GOT3 (cell line): Measurements from ENCODE around the gene GRM8.

ENCODE experiments used
- DNase-seq: peaks from one replicate; lab custom pipeline; 2025; ENCODE audit warnings: mixed read lengths; lab: John Stamatoyannopoulos, UW

The GRM8 gene

DNA sequence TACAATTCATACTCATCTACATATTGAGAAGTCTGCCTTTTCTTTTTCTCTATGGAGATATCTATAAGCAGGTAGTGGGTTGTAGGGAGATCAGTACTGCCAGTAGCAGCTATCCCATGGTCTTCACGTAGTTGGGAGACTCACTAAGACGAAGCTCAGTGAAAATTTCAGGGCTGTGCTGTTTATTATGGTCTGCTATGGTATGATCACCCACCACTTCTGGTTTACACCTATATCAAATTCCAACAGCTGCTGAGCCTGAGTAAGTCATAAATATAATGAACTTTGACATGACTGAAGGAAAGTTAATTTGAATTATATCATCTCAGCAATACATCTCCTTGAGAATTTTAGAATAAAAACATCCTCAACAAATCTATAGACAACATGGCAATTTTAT is 741.7 kb downstream of the GRM8 start:
- no peak for DNase-seq

DNA sequence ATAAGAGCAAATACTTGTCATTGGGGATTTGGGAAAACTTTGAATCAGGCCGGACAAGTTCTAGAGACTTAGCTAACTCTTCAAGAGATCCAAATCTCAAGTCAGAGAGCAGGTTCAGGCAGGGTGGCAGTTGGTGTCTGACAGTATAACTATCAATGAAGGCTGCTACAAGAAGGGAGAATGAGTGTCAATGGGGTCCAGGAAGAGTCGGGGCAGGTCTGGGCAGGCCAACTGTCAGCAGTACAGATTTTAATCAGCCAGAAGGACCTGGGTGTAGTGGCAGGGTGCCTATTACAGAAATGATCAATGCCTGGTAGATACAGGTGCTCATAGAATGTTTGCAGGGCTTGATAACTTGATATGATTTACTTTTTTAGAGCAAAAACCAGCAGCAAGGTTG is 751.1 kb downstream of the GRM8 start:
- no peak for DNase-seq

DNA sequence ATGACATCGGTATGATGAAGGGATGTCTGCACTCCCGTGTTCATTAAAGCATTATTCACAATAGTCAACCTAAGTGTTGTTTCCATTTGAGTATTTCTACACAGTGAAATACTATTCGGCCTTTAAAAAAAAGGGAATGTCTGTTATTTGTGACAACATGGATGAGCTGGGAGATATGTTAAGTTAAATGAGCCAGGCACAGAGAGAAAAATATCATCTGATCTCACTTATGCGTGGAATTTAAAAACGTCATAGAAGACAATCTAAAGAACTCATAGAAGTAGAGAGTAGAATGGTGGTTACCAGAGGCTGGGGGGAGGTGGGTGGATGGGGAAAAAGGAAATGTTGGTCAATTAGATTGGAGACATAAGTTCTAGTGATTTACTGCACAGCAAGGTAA is 753.3 kb downstream of the GRM8 start:
- no peak for DNase-seq

DNA sequence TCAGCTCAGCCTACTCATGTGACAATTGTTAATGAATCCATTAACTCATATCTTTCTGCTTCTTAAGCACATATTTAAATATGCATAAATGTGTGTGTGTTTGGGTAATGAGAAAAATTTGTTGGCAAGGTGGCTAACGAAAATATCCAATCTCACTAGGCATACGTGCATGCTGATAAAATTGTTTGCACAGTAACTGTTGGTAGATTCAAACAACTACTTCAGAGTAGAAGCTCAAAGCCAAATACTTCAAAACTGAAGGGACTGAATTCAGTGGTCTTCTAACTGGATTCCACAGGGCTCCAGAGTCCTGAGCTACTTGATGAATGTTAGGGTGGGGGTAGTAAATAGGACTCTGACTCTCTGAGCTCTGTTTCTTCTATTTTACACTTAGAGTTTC is 757.0 kb downstream of the GRM8 start:
- DNase-seq: no peak

DNA sequence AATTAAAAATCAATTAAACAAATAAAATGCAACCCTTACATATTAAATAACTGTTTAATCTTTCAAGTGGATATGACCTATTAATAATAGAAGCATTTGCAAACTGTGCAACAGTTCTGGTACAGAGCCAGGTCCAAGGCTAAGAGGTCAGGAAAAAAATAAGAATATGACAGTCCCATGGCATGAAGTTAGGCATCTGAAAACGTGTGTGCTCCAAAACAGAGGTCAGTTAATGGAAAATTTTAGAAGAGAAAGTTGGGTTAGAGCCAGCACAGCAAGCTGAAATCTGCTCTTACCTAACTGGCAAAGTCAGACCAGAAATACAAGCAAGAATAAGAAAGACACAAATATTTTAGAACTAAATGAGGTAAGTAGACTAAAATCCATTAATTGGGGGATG is 757.7 kb downstream of the GRM8 start:
- DNase-seq: no peak

DNA sequence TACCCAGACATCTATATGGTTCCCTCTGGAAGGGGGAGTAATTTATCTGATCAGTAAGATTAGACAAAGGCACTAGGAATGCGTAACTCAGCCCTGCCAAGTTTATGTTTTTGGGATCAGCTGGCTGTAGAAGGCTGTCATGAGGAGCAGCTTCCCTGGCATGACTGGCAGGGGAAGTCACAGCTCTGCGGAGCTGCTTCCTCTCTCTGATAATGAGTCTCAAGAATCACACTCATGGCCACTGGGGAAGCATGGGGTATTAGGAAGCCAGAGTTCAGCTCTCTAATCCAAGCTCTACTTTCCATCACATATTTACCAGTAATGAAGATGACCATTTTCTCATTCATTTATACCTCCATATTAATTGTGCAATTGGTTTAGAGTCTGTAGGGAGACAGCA is 758.9 kb downstream of the GRM8 start:
- DNase-seq: no peak

DNA sequence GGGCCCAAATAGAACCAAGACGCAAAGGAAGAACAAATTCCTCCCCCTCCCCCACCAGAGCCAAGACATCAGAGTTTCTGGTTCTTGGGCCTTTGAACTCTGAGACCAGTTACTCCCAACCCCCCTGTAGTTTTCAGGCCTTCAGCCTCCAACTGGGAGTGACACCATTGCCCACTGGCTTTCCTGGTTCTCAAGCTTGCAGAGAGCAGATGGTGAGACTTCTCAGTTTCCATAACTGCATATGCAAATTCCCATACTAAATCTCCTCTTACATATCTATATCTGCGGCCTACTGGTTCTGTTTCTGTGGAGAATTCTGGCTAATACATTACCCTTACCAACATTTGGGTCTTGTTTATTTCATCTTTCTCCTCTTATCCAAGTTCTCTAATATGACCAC is 762.9 kb downstream of the GRM8 start:
- no peak for DNase-seq

DNA sequence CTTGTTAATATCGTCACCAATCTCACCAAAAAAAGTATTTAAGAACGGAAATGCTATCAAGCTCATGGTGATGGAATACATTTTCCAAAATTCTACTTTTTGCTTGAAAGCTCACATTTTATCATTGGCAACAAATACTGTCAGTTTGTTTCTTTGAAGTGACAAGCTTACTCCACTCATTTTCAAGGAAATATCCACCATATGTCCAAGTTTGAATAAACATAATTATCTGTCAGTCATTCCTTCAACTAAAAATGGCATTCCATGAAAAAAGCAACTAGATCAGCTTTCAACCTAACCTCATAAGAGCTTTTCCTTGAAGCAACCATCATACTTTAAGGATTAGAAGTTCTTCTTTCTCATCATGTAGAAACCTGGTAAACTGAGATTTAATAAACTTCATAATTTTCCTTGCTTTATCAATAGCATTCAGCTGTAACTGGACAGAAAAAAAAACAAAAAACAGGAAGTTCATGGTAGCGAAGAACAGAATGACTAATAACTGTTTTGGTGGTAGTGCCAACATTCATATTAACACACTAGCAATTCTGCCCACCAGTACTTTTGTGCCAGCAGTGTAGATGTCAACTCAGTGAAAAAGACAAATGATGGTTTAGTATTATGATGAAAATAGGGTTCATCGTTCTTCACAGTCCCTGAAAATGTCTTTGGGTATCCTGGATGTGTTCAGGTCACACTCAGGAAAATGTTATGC is 764.9 kb downstream of the GRM8 start:
- DNase-seq: no peak

DNA sequence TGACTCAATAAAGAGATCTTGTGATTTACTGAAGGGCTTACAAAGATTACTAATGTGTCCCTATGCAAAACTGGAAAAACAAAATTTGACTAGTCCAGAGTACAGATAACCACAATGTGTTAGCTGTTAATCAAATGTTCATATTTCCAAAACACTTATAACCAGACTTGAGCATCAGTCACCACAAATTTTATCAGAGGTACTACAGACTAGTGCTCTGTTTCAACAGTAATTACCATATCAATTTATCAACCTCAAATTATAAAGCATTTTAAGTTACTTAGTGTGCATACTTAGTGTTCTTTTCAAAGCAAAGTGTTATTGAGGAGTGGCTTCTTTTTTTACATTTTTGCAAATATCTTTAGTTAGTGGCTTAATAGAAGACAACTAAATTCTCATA is 765.9 kb downstream of the GRM8 start:
- no peak for DNase-seq

DNA sequence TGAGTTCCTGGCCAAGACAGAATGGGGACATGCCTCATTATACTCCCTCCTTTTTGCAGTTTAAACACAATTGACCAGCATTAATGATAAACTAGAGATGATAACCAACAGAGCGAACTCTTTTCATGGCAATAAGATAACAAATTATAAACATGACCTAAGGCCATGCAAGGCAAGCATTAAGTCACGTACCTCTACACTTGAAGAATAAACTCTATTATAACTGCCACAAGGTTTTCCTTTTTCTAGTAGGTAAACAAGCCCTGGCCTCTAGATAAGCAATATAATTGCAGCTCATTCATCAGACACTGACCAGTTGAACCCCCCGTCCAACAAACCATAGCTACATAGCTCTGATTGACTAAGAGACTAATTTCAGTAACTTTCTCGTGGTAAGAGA is 767.0 kb downstream of the GRM8 start:
- no peak for DNase-seq

DNA sequence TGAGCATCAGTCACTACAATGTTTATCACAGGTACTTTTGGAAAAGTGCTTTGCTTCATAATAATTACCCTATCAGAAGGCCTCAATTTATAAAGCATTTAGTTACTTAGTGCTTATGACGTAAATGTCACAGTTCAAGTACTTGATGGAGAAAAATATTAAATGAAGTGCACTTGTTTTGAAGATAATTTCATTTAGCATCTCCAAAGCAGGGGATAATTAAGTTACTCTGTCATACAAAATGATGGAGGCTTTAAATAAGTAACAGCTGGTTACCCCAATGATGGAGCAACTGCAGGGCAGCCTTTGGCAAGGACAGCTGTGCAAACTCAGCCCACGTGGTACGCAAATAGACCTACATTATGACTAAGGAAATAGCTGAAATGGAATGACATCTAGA is 768.8 kb downstream of the GRM8 start:
- no peak for DNase-seq

DNA sequence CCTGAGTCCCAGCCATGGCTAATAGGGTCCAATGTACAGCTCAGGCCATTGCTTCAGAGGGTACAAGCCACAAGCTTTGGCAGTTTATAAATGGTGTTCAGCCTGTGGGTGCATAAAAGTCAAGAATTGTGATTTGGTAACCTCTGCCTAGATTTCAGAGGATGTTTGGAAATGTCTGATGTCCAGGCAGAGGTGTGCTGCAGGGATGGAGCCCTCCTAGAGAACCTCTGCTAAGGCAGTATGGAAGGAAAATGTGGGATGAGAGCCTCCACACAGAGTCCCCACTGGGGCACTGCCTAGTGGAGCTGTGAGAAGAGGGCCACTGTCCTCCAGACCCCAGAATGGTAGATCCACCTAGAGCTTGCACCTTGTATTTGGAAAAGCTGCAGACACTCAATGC is 779.9 kb downstream of the GRM8 start:
- DNase-seq: no peak

DNA sequence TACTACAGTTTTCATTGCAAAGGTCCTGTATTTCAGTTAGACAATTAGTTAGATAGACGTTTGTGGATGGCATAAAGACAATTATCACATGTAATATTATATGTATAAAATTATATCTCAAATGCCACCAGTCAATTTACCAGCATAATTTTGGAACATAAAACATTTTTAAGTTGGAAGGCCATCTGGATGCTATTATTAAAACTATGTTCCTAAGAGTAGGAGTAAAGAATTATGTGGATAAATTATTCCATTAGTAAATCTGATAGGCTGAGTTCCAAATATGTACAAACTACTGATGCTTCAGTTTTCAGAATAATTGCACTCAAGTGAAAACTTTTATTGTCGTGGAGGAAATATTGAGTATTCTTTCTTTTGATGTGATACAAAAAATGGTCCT is 790.3 kb downstream of the GRM8 start:
- no peak for DNase-seq

DNA sequence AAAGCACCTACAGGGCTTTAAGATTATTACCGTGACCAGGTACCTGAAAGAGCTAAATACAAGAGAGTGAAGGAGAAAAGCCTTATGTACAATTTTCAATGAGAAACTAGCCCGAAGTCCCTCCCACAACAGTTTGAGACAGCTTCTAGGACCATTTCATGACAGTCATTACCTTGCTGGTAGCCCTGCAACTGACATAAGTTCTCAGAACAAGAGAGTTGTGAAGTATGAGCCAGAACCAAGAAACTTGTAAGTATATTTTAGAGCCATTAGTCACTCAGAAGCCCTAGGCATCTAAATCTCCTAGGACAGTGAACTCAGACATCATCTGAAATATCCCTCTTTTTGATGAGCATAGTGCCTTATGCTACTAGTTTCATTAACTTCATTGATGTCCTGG is 792.1 kb downstream of the GRM8 start:
- no peak for DNase-seq

DNA sequence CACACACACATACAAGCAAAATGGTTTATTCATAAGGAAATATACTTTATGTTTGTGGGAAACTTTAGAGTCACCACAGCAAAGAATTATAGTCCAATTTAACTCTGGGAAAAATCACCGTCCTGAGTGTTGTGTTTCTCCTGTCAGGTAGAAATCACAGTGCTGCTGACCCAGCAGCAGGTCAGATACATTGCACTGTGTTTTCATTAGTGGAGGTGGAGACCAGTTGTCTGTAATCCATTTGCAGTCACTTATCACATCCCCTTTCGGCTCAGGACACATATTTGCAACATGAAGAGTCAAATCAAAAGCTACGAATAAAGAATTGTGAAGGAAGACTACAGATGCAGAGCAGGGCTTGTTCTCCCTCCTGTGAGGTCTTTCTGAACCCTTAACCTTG is 799.6 kb downstream of the GRM8 start:
- no peak for DNase-seq

DNA sequence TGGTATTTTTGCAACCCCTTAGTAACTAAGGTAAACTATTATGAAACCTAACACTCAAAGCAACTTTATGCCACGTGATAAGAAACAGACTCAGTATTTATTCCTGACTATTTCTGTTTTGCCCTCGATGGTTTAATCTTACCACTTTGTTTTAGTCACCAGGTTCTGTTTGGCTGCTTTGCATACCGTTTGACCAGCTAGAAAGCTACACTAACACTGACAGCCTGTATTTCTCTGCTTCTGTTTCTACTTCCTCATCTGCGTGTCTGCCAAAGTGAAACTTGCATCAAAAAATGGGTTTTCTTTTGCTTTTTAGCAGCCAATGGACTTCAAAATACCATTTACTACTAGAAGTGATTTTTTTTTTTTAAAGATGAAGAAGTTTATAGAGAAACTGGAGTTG is 802.5 kb downstream of the GRM8 start:
- no peak for DNase-seq

DNA sequence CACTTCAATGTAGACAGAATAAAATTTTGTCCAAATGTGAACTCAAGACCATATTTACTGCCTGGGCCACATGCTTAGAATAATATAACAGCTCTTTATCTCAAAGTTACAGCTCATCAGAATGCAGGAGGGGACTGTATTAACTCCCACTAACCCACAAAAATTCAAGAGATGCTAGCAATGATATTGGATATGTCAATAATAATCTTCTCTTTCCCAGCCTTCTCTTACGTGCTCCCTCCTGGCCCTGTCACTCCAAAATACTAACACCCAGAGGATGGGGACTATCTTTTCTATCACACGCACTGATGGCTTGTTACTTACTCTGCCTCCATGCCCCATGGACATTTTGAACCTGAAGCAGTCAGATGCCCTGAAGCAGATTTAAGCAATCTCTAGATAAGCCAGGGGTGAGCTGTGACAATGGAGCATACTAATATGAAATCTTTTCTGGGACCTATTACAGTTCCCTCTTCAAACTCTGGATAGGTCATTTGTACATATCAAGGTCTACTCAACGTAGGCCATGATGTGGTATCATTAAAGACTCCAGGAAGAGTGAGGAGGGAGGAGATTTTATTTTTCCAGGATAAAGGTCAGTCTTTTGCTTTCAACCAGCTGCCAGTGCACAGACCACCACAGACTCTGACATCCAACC is 803.0 kb downstream of the GRM8 start:
- no peak for DNase-seq

DNA sequence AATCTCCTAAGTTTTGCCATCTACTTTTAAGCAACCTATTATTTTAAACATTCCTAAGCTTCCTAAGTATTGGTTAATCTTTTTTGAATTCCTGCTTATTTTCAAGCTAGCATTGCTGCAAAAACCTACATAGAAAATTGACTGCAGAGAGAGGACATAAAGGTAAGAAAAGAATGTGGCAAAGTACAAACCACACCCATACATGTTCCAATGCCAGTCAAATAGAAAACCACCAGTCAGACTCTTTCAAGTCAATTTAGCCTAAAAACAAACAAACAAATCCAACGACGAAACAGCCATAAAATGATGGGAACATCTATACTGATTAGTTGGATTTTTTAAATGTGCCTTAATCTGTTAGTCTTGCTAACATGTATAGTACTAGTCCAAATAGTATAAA is 804.8 kb downstream of the GRM8 start:
- DNase-seq: no peak

DNA sequence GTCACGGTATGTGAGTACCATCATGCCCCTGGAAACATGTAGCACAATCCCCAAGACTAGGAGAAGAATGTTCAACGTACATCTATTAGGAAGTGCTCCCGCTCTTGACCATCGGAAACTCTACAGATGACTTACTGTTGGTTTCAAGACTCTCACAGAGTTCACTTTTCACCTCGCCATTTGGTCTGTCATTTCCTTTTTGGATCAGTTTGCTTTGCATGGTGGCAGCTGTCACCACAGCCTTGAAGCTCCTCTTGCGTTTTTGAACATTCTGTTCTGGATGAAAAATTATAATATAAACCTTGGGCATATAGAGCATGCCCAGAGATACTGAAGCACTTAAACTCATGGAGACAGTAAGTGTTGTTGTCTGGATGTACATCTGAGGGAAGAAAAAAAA is 806.8 kb downstream of the GRM8 start:
- no peak for DNase-seq

DNA sequence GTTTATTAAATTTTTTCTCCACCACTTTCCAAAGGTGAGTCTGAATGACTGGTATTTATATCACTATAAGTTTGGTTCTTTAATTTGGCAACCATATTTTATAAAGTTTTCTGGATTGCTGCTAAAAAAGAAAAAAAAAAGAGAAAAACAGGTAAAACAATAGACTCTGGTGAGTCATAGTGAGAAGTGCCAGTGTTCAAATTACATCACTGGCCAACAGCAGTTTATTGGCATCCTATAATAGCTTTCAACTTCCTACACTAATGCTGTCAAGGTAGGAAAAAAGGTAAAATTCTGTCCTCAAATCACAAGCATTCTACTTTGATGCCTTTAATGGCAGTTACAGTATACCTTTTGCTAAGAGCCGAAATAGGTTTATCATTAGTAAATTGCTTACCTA is 808.8 kb downstream of the GRM8 start:
- DNase-seq: no peak

DNA sequence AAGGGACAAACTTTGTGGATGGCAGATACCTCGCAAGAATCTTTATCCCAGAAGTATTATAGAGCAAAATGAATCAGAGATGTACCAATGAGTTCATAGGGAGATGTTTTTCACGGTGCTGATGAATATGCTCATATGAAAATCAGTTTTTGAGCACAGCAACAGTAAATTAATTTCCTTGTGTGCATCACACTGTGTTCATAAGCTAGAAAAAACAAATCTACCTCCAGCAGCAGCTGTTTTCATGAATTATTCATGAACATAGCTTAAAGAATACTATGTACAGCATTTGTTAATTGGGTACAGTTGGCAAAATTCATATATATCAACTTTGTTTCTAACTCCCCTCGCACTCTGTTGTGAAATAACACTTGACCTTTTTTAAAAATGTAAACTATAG is 809.8 kb downstream of the GRM8 start:
- DNase-seq: no peak

DNA sequence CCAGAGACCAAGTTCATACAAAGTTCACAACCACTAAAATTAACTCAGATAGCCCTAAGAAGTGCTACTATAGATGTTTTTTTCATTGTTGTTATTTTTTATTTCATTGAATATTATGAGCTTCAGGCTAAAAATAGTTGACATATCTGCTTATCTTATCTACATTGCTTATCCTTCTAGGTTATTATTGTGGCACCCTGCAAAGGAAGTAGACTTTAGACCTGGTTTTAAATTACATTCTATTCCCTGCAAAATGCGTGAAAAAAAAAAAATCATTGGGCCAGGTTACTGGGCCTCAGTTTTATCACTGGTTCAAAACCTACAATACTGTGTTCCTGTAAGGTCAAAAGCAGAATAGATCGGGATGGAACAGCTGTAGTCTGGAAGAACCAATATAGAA is 811.0 kb downstream of the GRM8 start:
- DNase-seq: no peak

DNA sequence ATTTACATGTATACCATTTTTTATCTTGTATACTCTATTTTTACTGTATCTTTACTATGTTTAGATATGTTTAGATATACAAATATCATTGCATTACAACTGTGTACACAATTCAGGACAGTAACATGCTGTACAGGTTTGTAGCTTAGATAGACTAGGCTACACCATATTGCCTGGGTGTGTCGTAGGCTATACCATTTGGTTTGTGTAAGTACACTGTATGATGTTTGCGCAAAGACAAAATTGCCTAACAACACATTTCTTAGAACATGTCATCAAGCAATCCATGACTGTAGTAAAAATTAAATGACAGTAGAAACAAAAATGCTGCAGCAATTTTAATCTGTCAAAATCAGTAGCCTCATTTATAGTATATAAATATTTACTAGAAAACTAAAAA is 812.2 kb downstream of the GRM8 start:
- no peak for DNase-seq

DNA sequence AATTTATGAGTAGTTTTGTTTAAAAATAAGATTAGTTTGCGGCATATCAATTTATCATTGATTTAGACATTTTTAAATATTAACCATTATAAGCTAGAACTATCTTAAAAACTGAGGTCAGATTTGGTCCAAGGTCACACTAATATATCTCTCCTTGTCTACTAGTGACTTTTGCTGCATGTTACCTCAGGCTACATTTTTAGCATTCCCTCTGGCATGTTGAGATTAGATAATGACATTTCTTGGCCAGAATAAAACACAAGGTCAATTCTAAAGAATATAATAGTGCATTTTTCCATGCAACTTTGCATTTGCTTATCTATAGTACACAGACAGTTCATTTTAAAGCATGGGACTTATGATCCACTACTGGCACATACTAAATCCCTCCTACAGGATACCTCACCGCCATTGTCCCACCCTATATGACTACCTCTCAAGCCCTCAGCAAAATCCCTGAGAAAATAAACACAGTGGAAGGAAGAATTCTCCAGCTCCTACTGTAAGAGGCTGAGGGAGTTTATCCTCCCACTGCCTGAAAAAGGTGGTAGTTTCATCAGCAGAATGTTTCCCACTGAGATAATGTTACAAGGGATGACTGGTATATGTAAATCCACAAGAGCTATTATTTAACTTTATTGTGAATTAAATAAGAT is 816.4 kb downstream of the GRM8 start:
- no peak for DNase-seq
